GM18873 (cell line): ENCODE results near the gene DUSP5.
"Not testable (repeated sequence)": the region's sequence is repeated elsewhere in the genome, so short reads cannot be mapped to it uniquely, and the experiment has no call there.

Experiments
- ATAC-seq: cut with Tn5 transposase; IDR thresholded peaks from one replicate; pipeline ENCODE4 v1.9.1; 2021; ENCODE audit warnings: mild to moderate bottlenecking, moderate library complexity, moderate number of reproducible peaks; ENCODE audit not compliant: unreplicated experiment, low FRiP score

Gene DUSP5

GRCh38 chr10:110497438-110498086 lies at the start of gene DUSP5:
TSS of gene DUSP5 (plus strand) at chr10:110497907. CDS start at chr10:110498122, 215 bp downstream.
- ATAC-seq: peak; percentile 49

- no peak for ATAC-seq
These were observed 48.9 kb upstream of the DUSP5 start for GRCh38 chr10:110448682-110449418.

GRCh38 chr10:110455446-110455845 lies 42.3 kb upstream of the DUSP5 start:
- no peak for ATAC-seq

- no peak for ATAC-seq
These were observed 41.7 kb upstream of the DUSP5 start for GRCh38 chr10:110456046-110456445.

GRCh38 chr10:110456523-110457091 lies 41.1 kb upstream of the DUSP5 start:
- ATAC-seq: no peak

GRCh38 chr10:110457851-110458250 lies 39.9 kb upstream of the DUSP5 start:
- no peak for ATAC-seq

GRCh38 chr10:110458266-110458920 lies 39.3 kb upstream of the DUSP5 start:
- ATAC-seq: no peak

GRCh38 chr10:110459600-110459999 lies 38.1 kb upstream of the DUSP5 start:
- ATAC-seq: no peak

GRCh38 chr10:110460111-110460809 lies 37.4 kb upstream of the DUSP5 start:
- no peak for ATAC-seq

- ATAC-seq: no peak
These were observed 36.6 kb upstream of the DUSP5 start for GRCh38 chr10:110461088-110461487.

- ATAC-seq: no peak
These were observed 36.2 kb upstream of the DUSP5 start for GRCh38 chr10:110461530-110461929.

- no peak for ATAC-seq
These were observed 35.3 kb upstream of the DUSP5 start for GRCh38 chr10:110462166-110463095.

GRCh38 chr10:110468258-110468657 lies 29.4 kb upstream of the DUSP5 start:
- ATAC-seq: not testable (repeated sequence)

GRCh38 chr10:110470541-110470940 lies 27.2 kb upstream of the DUSP5 start:
- ATAC-seq: not testable (repeated sequence)

GRCh38 chr10:110471566-110472139 lies 26.1 kb upstream of the DUSP5 start:
- no peak for ATAC-seq

GRCh38 chr10:110474017-110474416 lies 23.7 kb upstream of the DUSP5 start:
- no peak for ATAC-seq

GRCh38 chr10:110474826-110475225 lies 22.9 kb upstream of the DUSP5 start:
- no peak for ATAC-seq

- ATAC-seq: no peak
These were observed 21.8 kb upstream of the DUSP5 start for GRCh38 chr10:110475722-110476515.
